ENCODE measurements around the gene HOXA7. TPM values are rescaled to one million over a fixed set of nuclear protein-coding genes. Genes with fewer than 3 reads are reported as not detected.
A peak's percentile ranks its signal among the peaks of the same experiment; 100 is the strongest.

The HOXA7 gene
- total and polyA plus RNA-seq, 8 donors = 0.06 to 0.49 (median 0.17) TPM; not detected in 3

GRCh38 chr7:27178366-27178765 is 21.9 kb upstream of the HOXA7 start:
- DNase-seq = no peak

GRCh38 chr7:27177795-27178320 is 21.4 kb upstream of the HOXA7 start:
- no peaks in the 10 kb centered on the region for H3K9me3 ChIP-seq
- FAIRE-seq (no peak), ATAC-seq (no peak), DNase-seq (no peak)
- 64 to 72% methylated on average over 5 of the region's 5 CpGs for WGBS, 2 donors
- no peaks in the 10 kb centered on the region for H3K36me3 ChIP-seq
- H3K4me3 ChIP-seq = no peak overlapping the region
- peaks cover 0 to 8% (median 0%) of the 10 kb centered on the region in 3 donors for H3K4me1 ChIP-seq
- TF ChIP-seq CTCF (IDR thresholded peaks at IDR 0.05) = no peak
- no peak overlapping the region for H3K27ac ChIP-seq
- intact Hi-C loops (cut with DNase I) = no loop called here
- H3K27me3 ChIP-seq = peaks cover 7 to 83% (median 25%) of the 10 kb centered on the region in 4 donors

More at GRCh38 chr7:27178366-27178765, 21.9 kb upstream of the HOXA7 start:
- H3K36me3 ChIP-seq = no peaks in the 10 kb centered on the region
- intact Hi-C loops (cut with DNase I) = no loop called here
- ATAC-seq (no peak), FAIRE-seq (no peak)
- H3K4me3 ChIP-seq = no peak overlapping the region
- H3K9me3 ChIP-seq = no peaks in the 10 kb centered on the region
- H3K4me1 ChIP-seq = peaks cover 0 to 3% (median 0%) of the 10 kb centered on the region in 3 donors
- 54 to 59% methylated on average over 6 of the region's 6 CpGs for WGBS, 2 donors
- peaks cover 7 to 83% (median 26%) of the 10 kb centered on the region in 4 donors for H3K27me3 ChIP-seq
- TF ChIP-seq CTCF (IDR thresholded peaks at IDR 0.05) = no peak
- no peak overlapping the region for H3K27ac ChIP-seq

- H3K9me3 ChIP-seq = no peaks in the 10 kb centered on the region
- intact Hi-C loops (cut with DNase I) = no loop called here
- peaks cover 0 to 10% (median 0%) of the 10 kb centered on the region in 3 donors for H3K4me1 ChIP-seq
- H3K4me3 ChIP-seq = no peak overlapping the region
- no peaks in the 10 kb centered on the region for H3K36me3 ChIP-seq
- peak in 3 of 6 donors; percentile 5 to 43 (median 21) for DNase-seq
- no peak for FAIRE-seq
- 46 to 53% methylated on average over 22 of the region's 22 CpGs for WGBS, 2 donors
- H3K27me3 ChIP-seq = peaks cover 7 to 83% (median 24%) of the 10 kb centered on the region in 4 donors
- no peak overlapping the region for H3K27ac ChIP-seq
- no peak for ATAC-seq
- TF ChIP-seq CTCF (IDR thresholded peaks at IDR 0.05) = no peak
These were observed 20.7 kb upstream of the HOXA7 start for GRCh38 chr7:27176962-27177794.

- H3K9me3 ChIP-seq = no peaks in the 10 kb centered on the region
- H3K36me3 ChIP-seq = no peaks in the 10 kb centered on the region
- DNase-seq (peak in 1 of 6 donors; percentile 4), ATAC-seq (no peak), FAIRE-seq (no peak)
- no peak for TF ChIP-seq CTCF (IDR thresholded peaks at IDR 0.05)
- H3K27ac ChIP-seq = no peak overlapping the region
- WGBS, 2 donors = 48 to 61% methylated on average over 3 of the region's 3 CpGs
- intact Hi-C loops (cut with DNase I) = no loop called here
- peaks cover 0 to 10% (median 0%) of the 10 kb centered on the region in 3 donors for H3K4me1 ChIP-seq
- peaks cover 7 to 85% (median 28%) of the 10 kb centered on the region in 4 donors for H3K27me3 ChIP-seq
- H3K4me3 ChIP-seq = no peak overlapping the region
These were observed 20.0 kb upstream of the HOXA7 start for GRCh38 chr7:27176524-27176845.
